ENCODE measurements around the gene TK1.
A peak's percentile ranks its signal among the peaks of the same experiment; 100 is the strongest.

The TK1 gene

DNA sequence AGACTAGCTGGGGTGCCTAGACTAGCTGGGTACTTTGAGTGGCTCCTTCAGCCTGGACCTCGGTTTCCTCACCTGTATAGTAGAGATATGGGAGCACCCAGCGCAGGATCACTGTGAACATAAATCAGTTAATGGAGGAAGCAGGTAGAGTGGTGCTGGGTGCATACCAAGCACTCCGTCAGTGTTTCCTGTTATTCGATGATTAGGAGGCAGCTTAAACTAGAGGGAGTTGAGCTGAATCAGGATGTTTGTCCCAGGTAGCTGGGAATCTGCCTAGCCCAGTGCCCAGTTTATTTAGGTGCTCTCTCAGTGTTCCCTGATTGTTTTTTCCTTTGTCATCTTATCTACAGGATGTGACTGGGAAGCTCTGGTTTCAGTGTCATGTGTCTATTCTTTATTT lies 36.2 kb upstream of the TK1 start:
- ChIA-PET POLR2A (ENCODE audit: low non-redundant PET) (no interaction called here), CTCF (interaction anchor here (1.3 kb wide), 1 partner anchor 28 kb away, joined by 6 read pairs; no protein-coding TSS in a partner anchor)
- peak overlapping the region; percentile 24 for H3K27ac ChIP-seq
- DNase-seq (ENCODE audit: low spot score) = no peak
- TF ChIP-seq, protein P1, sequence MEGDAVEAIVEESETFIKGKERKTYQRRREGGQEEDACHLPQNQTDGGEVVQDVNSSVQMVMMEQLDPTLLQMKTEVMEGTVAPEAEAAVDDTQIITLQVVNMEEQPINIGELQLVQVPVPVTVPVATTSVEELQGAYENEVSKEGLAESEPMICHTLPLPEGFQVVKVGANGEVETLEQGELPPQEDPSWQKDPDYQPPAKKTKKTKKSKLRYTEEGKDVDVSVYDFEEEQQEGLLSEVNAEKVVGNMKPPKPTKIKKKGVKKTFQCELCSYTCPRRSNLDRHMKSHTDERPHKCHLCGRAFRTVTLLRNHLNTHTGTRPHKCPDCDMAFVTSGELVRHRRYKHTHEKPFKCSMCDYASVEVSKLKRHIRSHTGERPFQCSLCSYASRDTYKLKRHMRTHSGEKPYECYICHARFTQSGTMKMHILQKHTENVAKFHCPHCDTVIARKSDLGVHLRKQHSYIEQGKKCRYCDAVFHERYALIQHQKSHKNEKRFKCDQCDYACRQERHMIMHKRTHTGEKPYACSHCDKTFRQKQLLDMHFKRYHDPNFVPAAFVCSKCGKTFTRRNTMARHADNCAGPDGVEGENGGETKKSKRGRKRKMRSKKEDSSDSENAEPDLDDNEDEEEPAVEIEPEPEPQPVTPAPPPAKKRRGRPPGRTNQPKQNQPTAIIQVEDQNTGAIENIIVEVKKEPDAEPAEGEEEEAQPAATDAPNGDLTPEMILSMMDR (conservative IDR thresholded peaks at IDR 0.05; ENCODE audit: low read depth) = no peak

DNA sequence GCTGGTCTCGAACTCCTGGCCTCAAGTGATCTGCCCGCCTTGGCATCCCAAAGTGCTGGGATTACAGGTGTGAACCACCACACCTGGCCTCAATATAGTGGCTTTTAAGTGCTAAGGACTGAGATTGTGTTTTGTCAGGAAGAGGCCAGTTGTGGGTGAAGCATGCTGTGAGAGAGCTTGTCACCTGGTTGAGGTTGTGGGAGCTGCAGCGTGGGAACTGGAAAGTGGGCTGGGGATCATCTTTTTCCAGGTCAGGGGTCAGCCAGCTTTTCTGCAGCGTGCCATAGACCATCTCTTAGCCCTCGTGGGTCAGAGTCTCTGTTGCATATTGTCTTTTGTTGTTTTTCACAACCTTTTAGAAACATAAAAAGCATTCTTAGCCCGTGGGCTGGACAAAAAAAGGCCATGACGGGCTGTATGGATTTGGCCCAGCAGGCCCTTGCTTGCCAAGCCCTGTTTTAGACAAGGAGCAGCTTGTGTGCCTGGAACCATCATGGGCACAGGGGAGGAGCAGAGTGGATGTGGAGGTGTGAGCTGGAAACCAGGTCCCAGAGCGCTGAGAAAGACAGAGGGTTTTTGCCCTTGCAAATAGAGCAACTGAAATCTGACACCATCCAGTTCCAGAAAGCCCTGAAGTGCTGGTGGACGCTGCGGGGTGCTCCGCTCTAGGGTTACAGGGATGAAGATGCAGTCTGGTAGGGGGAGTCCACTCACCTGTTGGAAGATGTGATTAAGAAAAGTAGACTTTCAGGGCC lies 32.7 kb upstream of the TK1 start:
- DNase-seq (ENCODE audit: low spot score) = no peak
- TF ChIP-seq, protein P1 (conservative IDR thresholded peaks at IDR 0.05; ENCODE audit: low read depth) = no peak
- ChIA-PET POLR2A (ENCODE audit: low non-redundant PET) (interaction anchor here (0.5 kb wide), 1 partner anchor 91 kb away, joined by 3 read pairs; the partner anchor contains the start of gene TMC6), CTCF (interaction anchor here (1.5 kb wide), 1 partner anchor 31 kb away, joined by 3 read pairs; no protein-coding TSS in a partner anchor)
- H3K27ac ChIP-seq = peak overlapping the region; percentile 20

DNA sequence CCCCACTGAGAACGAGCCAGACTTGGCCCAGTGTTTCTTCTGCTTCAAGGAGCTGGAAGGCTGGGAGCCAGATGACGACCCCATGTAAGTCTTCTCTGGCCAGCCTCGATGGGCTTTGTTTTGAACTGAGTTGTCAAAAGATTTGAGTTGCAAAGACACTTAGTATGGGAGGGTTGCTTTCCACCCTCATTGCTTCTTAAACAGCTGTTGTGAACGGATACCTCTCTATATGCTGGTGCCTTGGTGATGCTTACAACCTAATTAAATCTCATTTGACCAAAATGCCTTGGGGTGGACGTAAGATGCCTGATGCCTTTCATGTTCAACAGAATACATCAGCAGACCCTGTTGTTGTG lies 27.8 kb upstream of the TK1 start:
- CTCF ChIA-PET = interaction anchor here (0.9 kb wide), 1 partner anchor 13 kb away, joined by 3 read pairs; no protein-coding TSS in a partner anchor

DNA sequence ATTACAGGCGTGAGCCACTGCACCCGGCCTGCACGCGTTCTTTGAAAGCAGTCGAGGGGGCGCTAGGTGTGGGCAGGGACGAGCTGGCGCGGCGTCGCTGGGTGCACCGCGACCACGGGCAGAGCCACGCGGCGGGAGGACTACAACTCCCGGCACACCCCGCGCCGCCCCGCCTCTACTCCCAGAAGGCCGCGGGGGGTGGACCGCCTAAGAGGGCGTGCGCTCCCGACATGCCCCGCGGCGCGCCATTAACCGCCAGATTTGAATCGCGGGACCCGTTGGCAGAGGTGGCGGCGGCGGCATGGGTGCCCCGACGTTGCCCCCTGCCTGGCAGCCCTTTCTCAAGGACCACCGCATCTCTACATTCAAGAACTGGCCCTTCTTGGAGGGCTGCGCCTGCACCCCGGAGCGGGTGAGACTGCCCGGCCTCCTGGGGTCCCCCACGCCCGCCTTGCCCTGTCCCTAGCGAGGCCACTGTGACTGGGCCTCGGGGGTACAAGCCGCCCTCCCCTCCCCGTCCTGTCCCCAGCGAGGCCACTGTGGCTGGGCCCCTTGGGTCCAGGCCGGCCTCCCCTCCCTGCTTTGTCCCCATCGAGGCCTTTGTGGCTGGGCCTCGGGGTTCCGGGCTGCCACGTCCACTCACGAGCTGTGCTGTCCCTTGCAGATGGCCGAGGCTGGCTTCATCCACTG lies 27.3 kb upstream of the TK1 start, which contains the start of gene BIRC5:
Gene BIRC5 (plus strand): TSS at position 238 of the 690 bp plus-strand sequence. CDS start 64 bp downstream, at position 302.
- peak; percentile 94 for DNase-seq (ENCODE audit: low spot score)
- CTCF ChIA-PET = interaction anchor here (0.6 kb wide), 1 partner anchor 103 kb away, joined by 4 read pairs; no protein-coding TSS in a partner anchor
- TF ChIP-seq, protein P1 (conservative IDR thresholded peaks at IDR 0.05; ENCODE audit: low read depth) = no peak
- peak within 1 kb of the TSS; percentile 83 for H3K27ac ChIP-seq
- POLR2A ChIA-PET (ENCODE audit: low non-redundant PET) = no interaction called here

More for the DNA sequence above, 27.8 kb upstream of the TK1 start:
- POLR2A ChIA-PET (ENCODE audit: low non-redundant PET) = no interaction called here
- no peak for DNase-seq (ENCODE audit: low spot score)
- TF ChIP-seq, protein P1 (conservative IDR thresholded peaks at IDR 0.05; ENCODE audit: low read depth) = no peak
- H3K27ac ChIP-seq = peak overlapping the region; percentile 83

DNA sequence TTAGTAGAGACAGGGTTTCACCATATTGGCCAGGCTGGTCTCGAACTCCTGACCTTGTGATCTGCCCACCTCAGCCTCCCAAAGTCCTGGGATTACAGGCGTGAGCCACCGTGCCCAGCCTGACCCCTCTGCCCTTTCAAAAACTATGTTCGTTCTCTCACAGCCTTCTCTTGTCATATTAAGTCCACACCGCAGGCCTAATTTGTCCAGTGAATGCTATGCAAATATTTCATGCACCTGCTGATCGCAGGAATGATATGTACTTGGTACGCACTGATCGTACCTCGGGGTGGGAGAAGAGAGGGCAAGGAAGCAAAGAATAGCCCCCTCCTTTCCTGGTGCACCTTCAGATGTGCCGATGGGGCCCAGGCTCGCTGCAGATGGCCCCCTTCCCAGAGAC lies 24.2 kb upstream of the TK1 start:
- CTCF ChIA-PET = no interaction called here
- DNase-seq (ENCODE audit: low spot score) = no peak
- POLR2A ChIA-PET (ENCODE audit: low non-redundant PET) = interaction anchor here (0.6 kb wide), 1 partner anchor 252 kb away, joined by 4 read pairs; the partner anchor contains the start of gene TNRC6C
- TF ChIP-seq, protein P1 (conservative IDR thresholded peaks at IDR 0.05; ENCODE audit: low read depth) = no peak
- H3K27ac ChIP-seq = no peak overlapping the region

DNA sequence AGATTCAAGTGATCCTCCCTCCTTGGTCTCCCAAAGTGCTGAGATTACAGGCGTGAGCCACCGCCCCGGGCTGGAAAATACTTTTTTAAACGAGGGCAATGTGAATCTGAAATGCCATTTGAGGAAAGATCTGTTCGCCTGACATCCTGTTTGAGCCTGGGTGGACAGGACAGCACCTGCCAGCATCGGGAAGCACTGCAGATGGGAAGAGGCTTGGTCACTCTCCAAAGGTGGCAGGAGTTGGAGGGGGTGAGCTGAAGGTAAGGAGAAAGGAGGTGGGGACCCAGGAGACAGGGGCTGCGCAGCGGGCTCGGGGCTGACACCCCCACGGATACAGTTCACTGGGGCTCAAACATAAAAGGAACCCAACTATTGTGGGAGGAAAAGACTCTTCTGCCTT lies 23.3 kb upstream of the TK1 start:
- TF ChIP-seq, protein P1 (conservative IDR thresholded peaks at IDR 0.05; ENCODE audit: low read depth) = no peak
- POLR2A ChIA-PET (ENCODE audit: low non-redundant PET) = interaction anchor here (0.6 to 0.7 kb wide), 3 partner anchors 50 to 252 kb away, joined by 3 to 11 read pairs (median 4); partner anchors contain the start of gene TNRC6C
- no peak for DNase-seq (ENCODE audit: low spot score)
- CTCF ChIA-PET = no interaction called here
- H3K27ac ChIP-seq = no peak overlapping the region

Data from RWPE1 (cell line).